NCI-H1105 (cell line): ENCODE results near the gene PPM1A.

Experiments used
- DNase-seq: peaks from one replicate; lab custom pipeline; 2025; lab: John Stamatoyannopoulos, UW

PPM1A gene

DNA sequence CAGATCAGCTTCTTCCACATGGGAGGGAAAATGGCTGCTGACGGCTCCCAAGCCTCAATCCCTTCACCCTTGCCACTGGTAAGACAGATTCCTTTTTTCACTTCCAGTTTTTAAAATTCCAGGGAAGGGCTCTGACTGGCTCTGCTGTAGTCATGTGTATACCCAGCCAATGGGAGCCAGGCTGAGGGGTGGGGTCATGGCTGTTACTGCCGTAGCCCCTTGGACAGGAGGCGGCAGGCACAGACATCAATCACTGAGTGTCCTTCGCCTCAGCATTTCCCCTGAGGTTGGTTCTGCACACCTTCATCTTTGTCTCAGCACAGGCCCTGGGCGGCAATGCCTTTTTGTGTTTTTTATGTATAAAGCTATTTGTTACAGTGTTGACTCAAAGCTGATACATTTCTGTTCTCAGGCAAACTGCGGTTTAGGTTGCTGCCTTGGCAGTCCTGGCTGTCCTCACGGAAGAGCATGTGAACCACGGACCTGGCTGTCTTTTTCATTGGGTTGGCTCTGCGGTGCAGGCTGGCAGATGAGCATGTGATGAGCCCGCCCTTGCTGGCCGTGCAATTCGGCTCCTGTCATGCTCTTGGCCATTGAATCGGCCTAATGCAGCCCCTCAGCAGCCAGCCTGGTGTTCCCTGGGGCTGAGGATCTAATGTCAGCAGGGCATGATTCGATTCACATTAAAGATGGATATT, 74.3 kb downstream of the PPM1A start:
- DNase-seq: no peak

DNA sequence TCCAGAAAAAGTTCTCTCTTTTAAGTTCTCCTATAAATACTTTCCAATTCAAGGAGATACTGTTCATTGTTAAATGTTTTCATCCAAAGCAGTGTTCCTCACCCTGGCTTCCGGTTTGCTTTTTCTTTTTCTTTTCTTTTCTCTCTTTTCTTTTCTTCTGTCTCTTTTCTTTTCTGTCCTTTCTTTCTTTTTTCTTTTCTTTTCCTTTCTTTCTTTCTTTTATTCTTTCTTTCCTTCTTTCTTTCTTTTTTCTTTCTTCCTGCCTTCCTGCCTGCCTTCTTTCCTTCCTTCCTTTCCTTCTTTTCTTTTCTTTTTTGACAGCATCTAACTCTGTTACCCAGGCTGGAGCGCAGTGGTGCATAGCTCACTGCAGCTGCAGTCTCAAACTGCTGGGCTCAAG, 75.8 kb downstream of the PPM1A start:
- no peak for DNase-seq

DNA sequence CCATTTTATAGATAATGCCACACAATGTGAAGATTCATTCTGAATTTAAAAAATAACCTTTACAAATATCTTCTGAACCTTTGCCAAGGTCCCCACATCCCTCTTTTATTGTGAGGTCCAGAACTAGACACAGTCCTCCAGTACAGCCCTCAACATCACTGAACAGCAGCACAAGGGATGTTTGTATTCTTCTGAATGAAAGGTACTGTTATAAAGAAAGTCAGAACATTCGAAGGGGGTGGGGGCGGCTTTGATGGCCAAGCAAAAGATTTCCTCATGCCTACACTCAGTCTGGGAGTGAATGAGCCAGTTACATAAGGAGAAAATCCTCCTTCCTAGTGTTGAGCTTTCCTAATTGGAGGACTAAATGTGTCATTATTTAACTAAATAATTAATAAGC, 77.3 kb downstream of the PPM1A start:
- DNase-seq: no peak

DNA sequence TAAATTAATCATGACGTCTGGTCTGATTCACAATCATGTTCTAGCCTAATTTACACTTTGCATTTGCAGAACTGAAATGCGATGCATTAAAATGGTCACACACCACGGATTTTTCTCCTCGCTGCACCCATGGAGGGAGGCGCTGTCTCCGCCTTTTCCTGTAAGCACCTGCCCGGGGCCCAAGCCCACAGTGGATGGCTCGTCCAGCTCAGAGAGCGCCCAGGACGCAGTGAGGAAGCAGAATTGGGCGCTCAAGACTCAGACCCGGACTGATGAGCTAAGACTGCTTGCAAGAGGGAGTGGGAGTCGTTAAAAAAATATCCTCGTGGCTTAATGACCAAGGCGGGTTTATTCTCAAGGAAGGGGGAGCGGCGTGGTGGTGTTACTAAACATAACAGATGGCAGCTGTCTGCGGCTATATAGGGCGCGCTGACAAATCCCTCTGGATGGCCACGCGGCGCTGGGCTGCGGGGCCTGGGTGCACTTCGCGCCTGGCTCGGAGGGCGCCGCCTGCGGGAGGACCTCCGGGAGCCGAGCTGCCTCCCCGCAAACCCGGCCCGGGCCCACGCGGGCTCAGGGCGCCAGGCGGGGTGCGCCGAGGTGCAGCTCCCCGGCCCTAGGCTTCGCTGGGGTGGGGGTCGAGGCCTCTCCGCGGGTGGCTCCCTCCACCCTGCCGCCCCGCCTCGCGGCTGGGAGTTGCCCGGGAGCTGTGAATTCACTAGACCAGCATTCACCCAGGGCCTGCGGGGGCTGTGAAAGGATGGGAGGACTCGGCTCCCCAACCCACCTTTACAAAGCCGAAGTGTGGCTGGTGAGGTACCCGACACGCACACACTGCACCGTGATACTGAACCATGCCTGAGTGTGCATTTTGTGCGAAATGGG, 78.7 kb downstream of the PPM1A start:
- DNase-seq: peak; percentile 77

DNA sequence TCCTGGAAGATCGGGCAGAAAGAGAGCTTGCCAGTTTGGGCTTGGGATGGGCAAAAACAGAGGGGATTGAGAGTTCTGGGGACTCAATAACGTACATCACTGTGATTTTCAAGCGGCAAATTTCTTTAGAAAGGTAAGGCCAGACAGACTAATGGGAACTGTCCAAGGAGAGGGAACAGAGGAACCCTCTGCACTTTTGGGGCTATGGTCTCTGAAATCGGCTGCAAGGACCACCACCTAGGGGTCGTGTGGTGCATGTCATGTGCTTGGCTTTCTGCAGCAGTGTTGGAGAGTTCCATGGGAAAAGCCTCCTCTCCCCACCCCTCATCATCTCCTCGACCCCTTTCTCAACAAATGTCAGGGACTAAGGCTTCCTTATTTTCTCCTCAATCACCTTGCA, 79.6 kb downstream of the PPM1A start:
- DNase-seq: peak; percentile 12

DNA sequence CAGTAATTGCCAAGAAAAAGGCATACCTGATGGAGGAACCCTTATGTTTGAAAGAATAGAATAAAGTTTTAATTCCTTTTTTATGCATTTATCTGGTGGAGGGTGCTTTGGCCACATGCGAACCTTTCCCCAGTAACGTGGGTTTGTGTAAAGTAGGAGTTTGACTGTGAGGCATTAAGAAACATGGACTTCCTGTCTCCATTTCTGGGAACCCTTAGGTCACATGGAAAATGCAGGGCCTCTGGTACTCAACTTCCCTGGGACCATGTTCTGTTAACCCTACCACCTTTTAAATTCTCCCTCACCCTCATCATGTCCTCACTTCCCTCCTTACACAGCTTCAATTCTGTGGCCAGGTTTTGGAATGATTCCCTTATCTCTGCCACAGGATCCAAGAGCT, 80.3 kb downstream of the PPM1A start:
- DNase-seq: no peak

- DNase-seq: peak; percentile 83
Measured at GRCh38 chr14:60331201-60332045, 82.4 kb downstream of the PPM1A start.

GRCh38 chr14:60332046-60332399, 83.0 kb downstream of the PPM1A start:
- no peak for DNase-seq

DNA sequence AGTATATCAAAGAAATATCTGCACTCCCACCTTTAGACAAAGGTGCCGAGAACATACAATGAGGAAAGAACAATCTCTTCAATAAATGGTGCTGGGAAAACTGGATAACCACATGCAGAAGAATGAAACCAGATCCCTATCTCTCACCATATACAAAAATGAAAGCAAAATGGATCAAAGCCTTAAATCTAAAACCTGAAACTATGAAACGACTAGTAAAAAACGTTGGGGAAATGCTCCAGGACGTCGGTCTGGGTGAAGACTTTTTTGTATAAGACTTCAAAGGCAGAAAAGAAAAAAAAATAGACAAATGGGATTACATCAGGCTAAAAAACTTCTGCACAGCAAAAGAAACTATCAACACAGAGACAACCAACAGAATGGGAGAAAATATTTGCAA, 83.8 kb downstream of the PPM1A start:
- DNase-seq: no peak

DNA sequence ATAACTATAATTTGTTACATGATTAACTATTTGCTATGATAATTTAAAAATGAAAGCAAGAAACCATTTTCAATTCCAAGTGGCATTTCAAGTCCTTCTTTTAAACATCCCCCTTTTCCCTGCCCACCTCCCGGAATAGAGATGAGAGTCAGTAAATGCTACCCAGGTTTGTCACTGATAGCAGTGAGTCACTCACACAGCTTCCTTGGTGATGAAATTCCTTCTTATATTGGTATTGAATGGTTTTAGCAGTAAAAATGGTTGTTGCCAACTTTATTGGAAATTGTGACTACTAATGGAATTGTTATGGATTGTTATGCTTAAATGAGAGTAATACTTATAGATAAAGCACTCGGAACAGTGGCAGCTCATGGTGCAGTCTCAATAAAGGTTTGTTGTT, 90.5 kb downstream of the PPM1A start:
- DNase-seq: no peak

DNA sequence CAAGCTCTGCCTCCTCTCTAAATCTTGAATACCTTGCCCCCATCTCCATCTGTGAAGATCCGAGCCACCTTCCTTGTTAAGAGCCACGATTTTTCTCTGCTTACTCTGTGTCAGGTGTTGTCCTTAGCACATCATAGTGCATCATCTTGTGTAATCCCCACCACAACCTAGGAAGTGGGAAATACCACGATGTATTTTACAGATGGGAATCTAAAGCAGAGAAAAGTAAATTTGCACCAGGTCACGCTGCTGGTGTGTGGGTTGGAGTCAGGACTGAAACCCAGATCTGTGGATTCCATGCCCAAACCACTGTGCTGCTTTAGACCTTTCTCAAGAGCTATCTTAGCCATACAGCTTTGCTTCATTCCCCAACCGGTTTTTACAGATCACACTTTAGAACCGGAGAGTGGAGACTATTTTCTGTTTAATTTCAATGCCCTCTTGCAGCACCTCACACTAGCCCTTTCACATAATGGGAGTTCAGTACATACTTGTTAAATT, 94.6 kb downstream of the PPM1A start:
- DNase-seq: no peak

DNA sequence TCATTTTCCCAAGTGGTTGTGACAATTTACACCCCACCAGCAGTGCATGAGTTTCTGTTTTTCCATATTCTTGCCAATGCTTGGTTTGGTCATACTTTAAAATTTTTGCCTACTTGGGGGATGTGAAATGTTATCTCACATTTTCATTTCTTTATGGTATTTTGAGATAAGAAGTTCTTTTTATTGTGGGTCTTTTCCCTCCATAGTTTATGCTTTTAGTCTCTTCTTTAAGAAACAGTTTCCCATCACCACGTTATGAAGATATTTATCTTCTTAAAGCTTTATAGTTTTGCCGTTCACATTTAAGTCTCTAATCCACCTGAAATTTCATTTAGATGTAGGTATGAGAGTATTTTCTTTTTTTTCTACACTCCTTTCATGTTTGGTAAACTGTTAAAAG, 95.7 kb downstream of the PPM1A start:
- no peak for DNase-seq

- DNase-seq: peak; percentile 10
Measured at GRCh38 chr14:60346706-60347105, 97.7 kb downstream of the PPM1A start.

DNA sequence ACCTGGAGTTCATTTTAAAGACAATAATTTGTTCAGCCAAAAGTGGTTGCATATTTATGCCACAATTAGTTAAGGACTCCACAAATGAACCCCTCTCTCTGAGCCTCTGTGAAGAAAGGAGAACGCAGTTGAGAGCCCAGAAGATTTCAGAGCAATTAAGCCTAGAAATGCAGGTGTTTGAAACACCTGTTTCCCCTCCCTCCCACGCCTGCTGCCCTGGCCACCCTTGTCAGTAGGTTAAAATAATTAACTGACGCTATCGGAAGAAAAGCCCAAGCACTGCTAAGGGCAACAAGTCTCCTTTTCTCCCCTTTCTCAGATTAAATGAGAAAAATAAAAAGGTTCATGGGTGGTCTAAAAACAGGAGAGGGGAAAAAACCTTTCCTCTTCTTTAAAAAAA, 99.2 kb downstream of the PPM1A start:
- DNase-seq: peak; percentile 91
